Heart right ventricle (tissue), 16 donors: Measurements from ENCODE around the gene HIBCH. TPM values are rescaled to one million over a fixed set of nuclear protein-coding genes. Genes with fewer than 3 reads are reported as not detected.

ENCODE experiments used
- ATAC-seq, 8 donors: fragments of 200-7000 bp; cut with Tn5 transposase; one replicate each; pipeline ENCODE4 v1.9.1; 2020; ENCODE audit warnings: mild to moderate bottlenecking in 8 of 8, moderate library complexity in 8 of 8, moderate number of reproducible peaks in 1 of 8
- DNase-seq, 2 donors: peaks; one replicate each; pipeline ENCODE4 v3.0.0-alpha.2; 2020
- H3K27ac ChIP-seq, 10 donors: fragments of 200-600 bp; sonication (generic) in 2 of 10; one replicate each; pipeline versions ENCODE4 v1.5.0 to v1.8.0; 2020 to 2022; ENCODE audit warnings: mild to moderate bottlenecking in 3 of 10
- H3K27me3 ChIP-seq, 7 donors: fragments of 200-600 bp; one replicate each; pipeline ENCODE4 v1.8.0; 2021 to 2022; ENCODE audit warnings: mild to moderate bottlenecking in 2 of 7
- H3K36me3 ChIP-seq, 9 donors: fragments of 200-600 bp; sonication (generic) in 1 of 9; one replicate each; pipeline versions ENCODE4 v1.5.0 to v1.8.0; 2020 to 2022; ENCODE audit warnings: mild to moderate bottlenecking in 2 of 9
- H3K4me1 ChIP-seq, 9 donors: fragments of 200-600 bp; sonication (generic) in 1 of 9; one replicate each; pipeline versions ENCODE4 v1.5.0 to v1.8.0; 2020 to 2022; ENCODE audit warnings: mild to moderate bottlenecking in 4 of 9
- H3K4me3 ChIP-seq, 10 donors: fragments of 200-600 bp; sonication (generic) in 2 of 10; one replicate each; pipeline versions ENCODE4 v1.5.0 to v1.8.0; 2020 to 2022; ENCODE audit warnings: mild to moderate bottlenecking in 7 of 10, moderate library complexity in 2 of 10
- H3K9me3 ChIP-seq, 11 donors: fragments of 200-600 bp in 10 of 11; sonication (generic) in 2 of 11; one replicate each; pipeline versions ENCODE4 v1.5.0 to v1.8.0; 2013 to 2022; ENCODE audit warnings: mild to moderate bottlenecking in 2 of 11, control low read depth in 1 of 11, moderate library complexity in 1 of 11
- CTCF ChIP-seq, 9 donors: fragments of 200-600 bp; sonication (generic) in 2 of 9; IDR thresholded peaks; one replicate each; pipeline versions ENCODE4 v1.5.0 to v1.8.0; 2021 to 2022; ENCODE audit warnings: antibody characterized with exemption in 9 of 9, mild to moderate bottlenecking in 5 of 9, moderate library complexity in 1 of 9
- WGBS, 2 donors: extraction: QIAGEN DNeasy Blood & Tissue Kit; methylation state at CpG; one replicate each; pipeline ENCODE4 v1.1.7; 2013; ENCODE audit warnings: inconsistent platforms in 1 of 2; 5-methylcytosine and 5-hydroxymethylcytosine counted together
- intact Hi-C, 10 donors: fragments of 100-400 bp; cut with DNase I; formaldehyde crosslinking; loops; one replicate each; pipeline versions ENCODE4 v1.11.1 to v1.14.2; 2022
- polyA plus RNA-seq, 2 donors: library from polyadenylated mRNA; stranded (reverse); fragments of 200-250 nt; gene quantifications; one replicate each; pipeline ENCODE4 v1.2.3, GENCODE V29; 2013
- total RNA-seq, 10 donors: library from RNA; stranded (reverse); fragmentation: NEBNext Ultra II Directional in 3 of 10; extraction: Animal tissue kit (Norgen Biotek cat#: 25700) in 3 of 10; gene quantifications; one replicate each; pipeline versions ENCODE4 v1.2.1 to v1.2.4, GENCODE V29; 2021 to 2023
- donor health status: Arrhythmogenic right ventricular cardiomyopathy.
- donor health status: ischemic (EF 13 %, LVEDD 7.1; RV severe dilation, severe dysfunction).
- donor health status: healthy with polysubstance abuse.
- donor health status: DM: no; HTN: yes; CAD: no.
- donor health status: DM: no; HTN: no; CAD: no.
- donor health status: ischemic (EF 25% LVEDD 6.9; RV normal size, moderate dysfunction).
- donor health status: ischemic (EF 25% LVEDD 5.7; RV mildly dilated, moderate dysfunction).
- donor health status: healthy.
- donor health status: DM: yes; HTN: yes; CAD: no.
- donor health status: Ischemic cardiomyopathy.
- donor health status: ischemic (EF 35%, LVEDD 5.7; RV mildly dilated, moderate dysfunction).
- donor health status: nonischemic (EF 11% LVEDD 7.7; RV severe dilation, severe dysfunction).
- donor health status: DM: yes; HTN: yes; CAD: no.
- donor health status: PGD.
- donor health status: ischemic (EF 29% LVEDD 5.4; RV normal size, mild dysfunction).
- donor health status: nonischemic (EF 23%, LVEDD 6.1; RV moderate dilation, normal function).

Gene HIBCH
- total and polyA plus RNA-seq, 12 donors, result 7.7 to 38.4 (median 24.8) TPM

DNA sequence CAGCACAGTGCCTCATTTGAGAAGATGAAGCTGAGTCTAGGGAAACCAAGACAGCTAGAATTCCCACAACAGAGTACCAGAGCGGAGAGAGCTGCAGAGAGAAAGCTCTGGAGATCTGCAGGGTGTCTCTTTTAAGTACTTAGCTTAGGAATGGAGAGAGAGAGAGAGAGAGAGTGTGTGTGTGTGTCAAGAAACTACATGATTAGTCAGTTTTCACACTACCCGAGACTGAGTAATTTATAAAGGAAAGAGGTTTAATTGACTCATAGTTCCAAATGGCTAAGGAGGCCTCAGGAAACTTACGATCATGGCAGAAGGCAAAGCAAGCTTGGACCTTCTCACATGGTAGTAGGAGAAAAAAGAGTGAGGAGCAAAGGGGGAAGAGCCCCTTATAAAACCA lies 64.0 kb downstream of the HIBCH start:
- ATAC-seq (no peak), DNase-seq (no peak)
- H3K4me1 ChIP-seq, result peaks cover 0 to 5% (median 0%) of the 10 kb centered on the region in 9 donors
- H3K36me3 ChIP-seq, result peaks cover 0 to 68% (median 16%) of the 10 kb centered on the region in 9 donors
- no peaks in the 10 kb centered on the region for H3K27me3 ChIP-seq
- intact Hi-C loops, result no loop called here
- TF ChIP-seq CTCF (IDR thresholded peaks at IDR 0.05), result no peak
- peaks cover 0 to 4% (median 0%) of the 10 kb centered on the region in 11 donors for H3K9me3 ChIP-seq
- H3K27ac ChIP-seq, result no peak overlapping the region
- no peak overlapping the region for H3K4me3 ChIP-seq
- 95 to 99% methylated on average over 3 of the region's 3 CpGs for WGBS, 2 donors

GRCh38 chr2:190254063-190254850 lies 65.4 kb downstream of the HIBCH start:
- Histone ChIP-seq H3K9me3 (peaks cover 0 to 4% (median 0%) of the 10 kb centered on the region in 11 donors), H3K27me3 (no peaks in the 10 kb centered on the region), H3K4me1 (peaks cover 0 to 13% (median 0%) of the 10 kb centered on the region in 9 donors), H3K36me3 (peaks cover 0 to 69% (median 17%) of the 10 kb centered on the region in 9 donors), H3K27ac (no peak overlapping the region), H3K4me3 (no peak overlapping the region)
- WGBS, 2 donors, result 91 to 97% methylated on average over 3 of the region's 3 CpGs
- TF ChIP-seq CTCF (IDR thresholded peaks at IDR 0.05), result no peak
- ATAC-seq (no peak), DNase-seq (no peak)
- intact Hi-C loops, result no loop called here

GRCh38 chr2:190250421-190250820 lies 69.2 kb downstream of the HIBCH start:
- no peaks in the 10 kb centered on the region for H3K9me3 ChIP-seq
- H3K4me3 ChIP-seq, result no peak overlapping the region
- TF ChIP-seq CTCF (IDR thresholded peaks at IDR 0.05), result no peak
- DNase-seq (no peak), ATAC-seq (no peak)
- intact Hi-C loops, result no loop called here
- peaks cover 0 to 13% (median 0%) of the 10 kb centered on the region in 9 donors for H3K4me1 ChIP-seq
- 55 to 57% methylated on average over 2 of the region's 2 CpGs for WGBS, 2 donors
- H3K36me3 ChIP-seq, result peaks cover 0 to 71% (median 19%) of the 10 kb centered on the region in 9 donors
- H3K27me3 ChIP-seq, result no peaks in the 10 kb centered on the region
- no peak overlapping the region for H3K27ac ChIP-seq

GRCh38 chr2:190235551-190236075 lies 84.0 kb downstream of the HIBCH start:
- no peak overlapping the region for H3K4me3 ChIP-seq
- no peaks in the 10 kb centered on the region for H3K4me1 ChIP-seq
- TF ChIP-seq CTCF (IDR thresholded peaks at IDR 0.05), result no peak
- H3K27ac ChIP-seq, result no peak overlapping the region
- ATAC-seq, result no peak
- no peak for DNase-seq
- intact Hi-C loops, result no loop called here
- WGBS, 2 donors, result 86 to 91% methylated on average over 2 of the region's 2 CpGs
- H3K27me3 ChIP-seq, result no peaks in the 10 kb centered on the region
- H3K9me3 ChIP-seq, result peaks cover 0 to 9% (median 0%) of the 10 kb centered on the region in 11 donors
- peaks cover 0 to 33% (median 0%) of the 10 kb centered on the region in 9 donors for H3K36me3 ChIP-seq
